Psoas muscle (tissue), 8 donors: ENCODE measurements around the gene DLG5. TPM values are rescaled to one million over a fixed set of nuclear protein-coding genes. Genes with fewer than 3 reads are reported as not detected.

Source experiments
- ATAC-seq, 4 donors: fragments of 200-7000 bp; cut with Tn5 transposase; one replicate each; pipeline ENCODE4 v1.9.1; 2020; ENCODE audit warnings: moderate library complexity in 3 of 4, mild to moderate bottlenecking in 2 of 4
- DNase-seq, 2 donors: peaks; one replicate each; pipeline ENCODE4 v3.0.0-alpha.2; 2020
- H3K27ac ChIP-seq: fragments of 200-600 bp; one replicate; pipeline ENCODE4 v1.8.0; 2022
- H3K27me3 ChIP-seq, 3 donors: fragments of 200-600 bp in 1 of 3; one replicate each; pipeline versions ENCODE4 v1.6.1 to v1.8.0; 2013 to 2022; ENCODE audit warnings: low read length in 2 of 3, mild to moderate bottlenecking in 2 of 3, moderate library complexity in 1 of 3; ENCODE audit not compliant: insufficient read depth in 3 of 3
- H3K36me3 ChIP-seq, 2 donors: fragments of 200-600 bp in 1 of 2; one replicate each; pipeline versions ENCODE4 v1.6.1 to v1.8.0; 2013 to 2022; ENCODE audit warnings: low read depth in 1 of 2, mild to moderate bottlenecking in 1 of 2, moderate library complexity in 1 of 2; ENCODE audit not compliant: insufficient read depth in 1 of 2
- H3K4me1 ChIP-seq: fragments of 200-600 bp; one replicate; pipeline ENCODE4 v1.8.0; 2022
- H3K4me3 ChIP-seq: fragments of 200-600 bp; one replicate; pipeline ENCODE4 v1.8.0; 2022; ENCODE audit warnings: mild to moderate bottlenecking
- H3K9me3 ChIP-seq: fragments of 200-600 bp; one replicate; pipeline ENCODE4 v1.8.0; 2022
- WGBS, 3 donors: extraction: QIAGEN DNeasy Blood & Tissue Kit; methylation state at CpG; one replicate each; pipeline versions ENCODE4 v1.1.6 to v1.1.7; 2013; 5-methylcytosine and 5-hydroxymethylcytosine counted together
- intact Hi-C, 2 donors: fragments of 100-400 bp; cut with DNase I; formaldehyde crosslinking; loops; one replicate each; pipeline versions ENCODE4 v1.11.0 to v1.14.2; 2022
- polyA plus RNA-seq, 3 donors: library from polyadenylated mRNA; stranded (reverse); fragments of 200-250 nt; gene quantifications; one replicate each; pipeline ENCODE4 v1.2.3, GENCODE V29; 2013
- total RNA-seq, 4 donors: library from RNA; stranded (reverse); fragmentation: NEBNext Ultra II Directional in 2 of 4; extraction: Animal tissue kit (Norgen Biotek cat#: 25700) in 2 of 4; gene quantifications; one replicate each; pipeline versions ENCODE4 v1.2.1 to v1.2.4, GENCODE V29; 2021 to 2023
- TF ChIP-seq, protein P1 (sequence below): fragments of 200-600 bp; IDR thresholded peaks from one replicate; pipeline ENCODE4 v1.8.0; 2022; ENCODE audit warnings: antibody characterized with exemption
- donor health status: healthy with polysubstance abuse.
- donor health status: DM: no; HTN: no; CAD: no; lungs with moderate emphysema.
- donor health status: Bipolar disorder and iron deficiency.
- donor health status: healthy.
- donor health status: DM: yes; HTN: yes; CAD: no.
- donor health status: DM: no; HTN: no; CAD: no.
- donor health status: DM: no; HTN: no; CAD: no.
- donor health status: DM: yes; HTN: yes; CAD: no.

Gene DLG5
- total and polyA plus RNA-seq, 7 donors: 10.2 to 62.9 (median 36.9) TPM

DNA sequence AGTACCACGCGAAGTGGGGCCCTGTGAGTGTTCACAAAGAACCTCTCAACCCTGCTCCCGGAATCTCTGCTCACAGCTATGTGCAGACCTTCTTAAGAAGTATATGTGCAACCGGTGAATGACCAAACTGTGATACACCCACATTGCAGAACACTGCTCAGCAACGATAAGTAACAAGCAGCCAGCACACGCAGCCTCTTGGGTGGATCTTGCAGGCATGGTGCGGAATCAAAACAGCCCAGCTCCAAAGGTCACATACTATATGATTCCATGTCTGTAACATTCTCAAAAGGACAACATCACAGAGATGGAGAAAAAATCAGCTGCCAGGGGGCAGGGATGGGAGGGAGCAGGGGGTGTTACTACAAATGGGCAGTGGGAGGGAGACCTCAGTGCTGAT, 101.6 kb downstream of the DLG5 start:
- Histone ChIP-seq H3K4me3 (no peak overlapping the region), H3K4me1 (peaks cover 8% of the 10 kb centered on the region), H3K36me3 (peaks cover 0 to 93% of the 10 kb centered on the region in 2 donors), H3K27me3 (no peaks in the 10 kb centered on the region), H3K27ac (no peak overlapping the region), H3K9me3 (no peaks in the 10 kb centered on the region)
- 93 to 97% (median 93%) methylated on average over 7 of the region's 7 CpGs for WGBS, 3 donors
- DNase-seq (no peak), ATAC-seq (no peak)
- TF ChIP-seq, protein P1, sequence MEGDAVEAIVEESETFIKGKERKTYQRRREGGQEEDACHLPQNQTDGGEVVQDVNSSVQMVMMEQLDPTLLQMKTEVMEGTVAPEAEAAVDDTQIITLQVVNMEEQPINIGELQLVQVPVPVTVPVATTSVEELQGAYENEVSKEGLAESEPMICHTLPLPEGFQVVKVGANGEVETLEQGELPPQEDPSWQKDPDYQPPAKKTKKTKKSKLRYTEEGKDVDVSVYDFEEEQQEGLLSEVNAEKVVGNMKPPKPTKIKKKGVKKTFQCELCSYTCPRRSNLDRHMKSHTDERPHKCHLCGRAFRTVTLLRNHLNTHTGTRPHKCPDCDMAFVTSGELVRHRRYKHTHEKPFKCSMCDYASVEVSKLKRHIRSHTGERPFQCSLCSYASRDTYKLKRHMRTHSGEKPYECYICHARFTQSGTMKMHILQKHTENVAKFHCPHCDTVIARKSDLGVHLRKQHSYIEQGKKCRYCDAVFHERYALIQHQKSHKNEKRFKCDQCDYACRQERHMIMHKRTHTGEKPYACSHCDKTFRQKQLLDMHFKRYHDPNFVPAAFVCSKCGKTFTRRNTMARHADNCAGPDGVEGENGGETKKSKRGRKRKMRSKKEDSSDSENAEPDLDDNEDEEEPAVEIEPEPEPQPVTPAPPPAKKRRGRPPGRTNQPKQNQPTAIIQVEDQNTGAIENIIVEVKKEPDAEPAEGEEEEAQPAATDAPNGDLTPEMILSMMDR: no peak
- intact Hi-C loops: no loop called here

DNA sequence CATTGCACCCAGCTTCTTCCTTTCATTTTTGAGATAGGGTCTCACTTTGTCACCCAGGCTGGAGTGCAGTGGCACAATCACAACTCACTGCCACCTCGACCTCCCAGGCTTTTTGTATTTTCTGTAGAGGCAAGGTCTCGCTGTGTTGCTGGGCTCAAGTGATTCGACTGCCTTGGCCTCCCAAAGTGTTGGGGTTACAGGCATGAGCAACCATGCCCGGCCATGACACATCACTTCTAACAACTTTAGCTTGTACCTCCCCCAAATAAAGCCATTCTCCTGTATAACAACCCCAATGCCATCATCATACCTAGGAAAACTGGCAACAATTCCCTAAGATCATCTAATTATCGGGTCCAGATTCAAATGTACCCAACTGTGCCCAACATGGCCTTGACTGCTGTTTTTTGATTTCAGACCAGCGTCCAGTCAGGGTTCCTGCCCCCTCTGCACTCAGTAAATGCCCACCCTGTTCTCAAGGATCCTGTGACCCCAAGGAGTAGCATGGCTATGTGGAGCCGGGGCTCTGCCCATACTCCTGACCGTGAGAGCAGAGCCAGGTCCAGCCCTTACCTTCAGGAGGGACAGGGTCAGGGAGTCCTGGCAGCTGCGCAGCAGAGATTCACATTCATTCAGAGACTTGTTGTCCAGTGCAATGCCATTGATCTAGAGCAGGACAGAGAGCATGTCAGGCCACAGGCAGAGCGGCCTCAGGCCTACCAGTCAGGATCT, 102.6 kb downstream of the DLG5 start:
- TF ChIP-seq, protein P1: no peak
- H3K4me3 ChIP-seq: no peak overlapping the region
- no peaks in the 10 kb centered on the region for H3K27me3 ChIP-seq
- 89 to 97% (median 94%) methylated on average over 10 of the region's 10 CpGs for WGBS, 3 donors
- H3K9me3 ChIP-seq: no peaks in the 10 kb centered on the region
- peaks cover 8% of the 10 kb centered on the region for H3K4me1 ChIP-seq
- H3K36me3 ChIP-seq: peaks cover 0 to 93% of the 10 kb centered on the region in 2 donors
- intact Hi-C loops: no loop called here
- ATAC-seq: no peak
- H3K27ac ChIP-seq: no peak overlapping the region
- DNase-seq: peak in 1 of 2 donors; percentile 28

DNA sequence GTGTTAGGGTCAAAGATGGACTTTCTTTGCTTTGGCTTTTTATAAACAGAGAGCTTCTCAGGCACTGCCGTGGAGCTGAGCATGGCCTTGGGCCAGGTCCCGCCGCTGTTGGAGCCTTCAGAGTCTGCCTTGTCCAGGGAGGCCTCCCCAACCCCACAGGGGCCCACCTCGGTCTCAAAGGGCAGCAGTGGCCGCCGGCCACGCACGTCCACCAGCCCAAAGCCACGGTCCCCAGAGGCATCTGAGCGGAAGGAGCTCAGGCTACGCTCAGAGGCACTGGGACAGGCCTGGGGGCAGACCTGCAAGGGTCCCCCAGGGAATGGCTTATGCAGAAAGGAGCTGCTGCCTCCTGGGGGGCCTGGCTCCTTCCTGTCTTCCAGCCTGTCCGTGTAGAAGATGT, 105.0 kb downstream of the DLG5 start:
- DNase-seq: peak in 1 of 2 donors; percentile 61
- intact Hi-C loops: no loop called here
- TF ChIP-seq, protein P1: no peak
- no peak overlapping the region for H3K4me3 ChIP-seq
- WGBS, 3 donors: 72 to 83% (median 77%) methylated on average over 12 of the region's 12 CpGs
- H3K27me3 ChIP-seq: no peaks in the 10 kb centered on the region
- H3K36me3 ChIP-seq: peaks cover 0 to 94% of the 10 kb centered on the region in 2 donors
- H3K27ac ChIP-seq: no peak overlapping the region
- H3K4me1 ChIP-seq: no peaks in the 10 kb centered on the region
- ATAC-seq: no peak
- H3K9me3 ChIP-seq: no peaks in the 10 kb centered on the region

DNA sequence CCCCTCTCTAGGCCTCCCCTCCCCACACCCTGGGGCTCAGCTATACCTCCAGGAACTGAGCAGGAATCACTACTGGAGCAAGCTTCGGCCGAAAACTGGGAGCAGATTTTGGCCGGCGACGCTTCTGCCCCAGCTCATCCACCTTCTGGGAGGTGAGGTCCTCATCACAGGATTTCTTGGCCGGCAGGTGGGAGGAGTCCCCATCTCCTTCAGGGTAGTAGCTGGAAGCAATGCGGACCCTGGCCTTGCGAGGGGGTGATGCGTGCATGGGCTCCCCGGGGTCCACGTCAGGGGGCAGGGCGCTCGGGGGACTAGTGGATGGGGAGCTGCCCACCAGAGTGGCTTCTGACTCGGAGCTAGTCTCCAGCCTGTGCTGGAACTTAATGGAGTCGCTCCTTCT, 105.5 kb downstream of the DLG5 start:
- H3K9me3 ChIP-seq: no peaks in the 10 kb centered on the region
- no peak overlapping the region for H3K27ac ChIP-seq
- DNase-seq (peak in 1 of 2 donors; percentile 46), ATAC-seq (no peak)
- TF ChIP-seq, protein P1: no peak
- intact Hi-C loops: no loop called here
- H3K4me1 ChIP-seq: no peaks in the 10 kb centered on the region
- H3K36me3 ChIP-seq: peaks cover 4 to 96% of the 10 kb centered on the region in 2 donors
- H3K27me3 ChIP-seq: no peaks in the 10 kb centered on the region
- 96 to 97% (median 96%) methylated on average over 15 of the region's 15 CpGs for WGBS, 3 donors
- H3K4me3 ChIP-seq: no peak overlapping the region

DNA sequence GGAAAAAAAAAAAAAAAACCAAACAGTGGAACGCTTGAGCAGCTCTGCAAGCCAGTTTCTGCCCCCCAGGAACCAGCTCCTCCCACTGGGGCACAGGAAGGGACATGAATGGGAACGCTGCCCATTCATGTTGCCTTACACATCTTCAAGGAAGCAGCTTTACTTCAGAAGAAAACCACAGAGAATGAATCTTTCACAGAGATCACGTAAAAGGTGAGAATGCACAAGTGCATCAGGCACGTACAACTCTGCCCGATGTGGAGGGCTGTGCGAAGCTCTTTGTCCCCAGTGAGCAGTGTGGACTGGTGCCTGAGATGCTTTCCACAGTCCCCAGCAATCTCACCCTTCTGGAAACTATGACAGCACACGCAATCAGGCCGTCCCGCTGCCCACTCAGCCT, 106.2 kb downstream of the DLG5 start:
- WGBS, 3 donors: 92 to 94% (median 93%) methylated on average over 9 of the region's 9 CpGs
- DNase-seq (peak in 1 of 2 donors; percentile 11), ATAC-seq (no peak)
- TF ChIP-seq, protein P1: no peak
- Histone ChIP-seq H3K4me3 (no peak overlapping the region), H3K27me3 (no peaks in the 10 kb centered on the region), H3K4me1 (no peaks in the 10 kb centered on the region), H3K36me3 (peaks cover 5 to 96% of the 10 kb centered on the region in 2 donors), H3K27ac (no peak overlapping the region), H3K9me3 (no peaks in the 10 kb centered on the region)
- intact Hi-C loops: no loop called here
